GM12872 (cell line): ENCODE data around the gene RHPN2.

ENCODE experiments used
- CTCF ChIP-seq: IDR thresholded peaks from 3 replicates; pipeline ENCODE4 v1.5.1; 2011; ENCODE audit warnings: low read depth, mild to moderate bottlenecking, low read length, moderate library complexity; ENCODE audit not compliant: insufficient read depth

The RHPN2 gene

GRCh38 chr19:33064792-33065550, at the start of gene RHPN2:
Gene RHPN2, minus strand, starts transcription at chr19:33064888. Its CDS starts 36 bp downstream, at chr19:33064852.
- no peak for TF ChIP-seq CTCF

GRCh38 chr19:33114312-33114711, 49.6 kb upstream of the RHPN2 start:
- no peak for TF ChIP-seq CTCF

GRCh38 chr19:33111587-33111986, 46.9 kb upstream of the RHPN2 start:
- no peak for TF ChIP-seq CTCF

- TF ChIP-seq CTCF, result no peak
Measured at GRCh38 chr19:33110137-33110910, 45.6 kb upstream of the RHPN2 start.

GRCh38 chr19:33108161-33108560, 43.5 kb upstream of the RHPN2 start:
- TF ChIP-seq CTCF, result no peak

GRCh38 chr19:33102893-33103292, 38.2 kb upstream of the RHPN2 start:
- TF ChIP-seq CTCF, result no peak

- TF ChIP-seq CTCF, result no peak
Measured at GRCh38 chr19:33100894-33101644, 36.4 kb upstream of the RHPN2 start.
